C1 segment of cervical spinal cord (tissue), 14 donors: Measurements from ENCODE around the gene PAFAH1B2.
"Not testable (repeated sequence)": the region's sequence is repeated elsewhere in the genome, so short reads cannot be mapped to it uniquely, and the experiment has no call there.

Experiments
- DNase-seq, 14 donors: peaks; one replicate each; lab custom pipeline; 2025; lab: John Stamatoyannopoulos, UW

Gene PAFAH1B2

GRCh38 chr11:117127171-117127901, 16.8 kb upstream of the PAFAH1B2 start:
- DNase-seq: peak in 2 of 14 donors; percentile 12 to 16

DNA sequence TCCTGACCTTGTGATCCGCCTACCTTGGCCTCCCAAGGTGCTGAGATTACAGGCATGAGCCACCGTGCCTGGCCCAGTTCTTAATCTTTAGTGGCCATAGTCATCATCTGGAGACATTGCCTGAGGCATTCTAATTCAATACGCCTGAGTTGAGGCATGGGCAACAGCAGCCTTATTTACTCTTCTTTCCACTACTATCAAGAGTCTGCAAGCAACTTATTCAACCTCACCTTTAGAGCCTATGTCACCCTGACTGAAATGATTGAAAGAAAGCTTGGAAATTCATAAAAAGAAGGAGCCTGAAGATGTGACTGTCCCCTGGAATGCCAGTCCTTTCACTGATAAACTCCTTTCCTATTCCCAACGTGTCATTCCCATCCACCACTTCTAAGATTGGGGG, 15.8 kb upstream of the PAFAH1B2 start:
- no peak for DNase-seq

GRCh38 chr11:117130396-117130795, 13.7 kb upstream of the PAFAH1B2 start:
- not testable (repeated sequence) for DNase-seq

DNA sequence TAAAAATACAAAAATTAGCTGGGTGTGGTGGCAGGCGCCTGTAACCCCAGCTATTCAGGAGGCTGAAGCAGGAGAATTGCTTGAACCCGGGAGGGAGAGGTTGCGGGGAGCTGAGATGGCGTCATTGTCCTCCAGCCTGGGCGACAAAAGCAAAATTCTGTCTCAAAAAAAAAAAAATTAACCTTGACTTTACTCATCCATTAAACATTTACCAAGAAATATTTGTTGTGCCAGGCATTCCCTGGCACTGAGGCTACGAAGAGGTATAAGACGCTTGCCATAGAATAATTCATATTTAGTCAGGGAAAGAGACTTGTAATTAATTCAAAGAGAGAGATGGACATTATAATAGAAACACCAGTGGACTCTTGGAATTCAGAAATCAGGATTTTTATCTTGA, 13.2 kb upstream of the PAFAH1B2 start:
- DNase-seq: no peak

DNA sequence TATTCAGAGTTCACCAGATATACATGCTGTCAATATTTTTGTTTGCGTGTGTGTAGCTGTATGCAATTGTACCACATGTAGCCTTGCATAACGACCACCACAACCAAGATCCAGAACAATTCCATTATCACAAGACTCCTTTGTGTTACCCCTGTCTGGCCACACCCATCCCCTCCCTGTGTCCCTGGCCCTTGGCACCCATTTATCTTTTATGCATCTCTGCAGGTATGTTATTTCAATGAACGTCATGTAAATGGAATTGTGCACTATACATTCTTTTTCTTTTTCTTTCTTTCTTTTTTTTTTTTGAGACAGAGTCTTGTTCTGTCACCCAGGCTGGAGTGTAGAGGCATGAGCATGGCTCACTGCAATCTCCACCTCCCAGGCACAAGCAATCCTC, 9.7 kb upstream of the PAFAH1B2 start:
- no peak for DNase-seq

DNA sequence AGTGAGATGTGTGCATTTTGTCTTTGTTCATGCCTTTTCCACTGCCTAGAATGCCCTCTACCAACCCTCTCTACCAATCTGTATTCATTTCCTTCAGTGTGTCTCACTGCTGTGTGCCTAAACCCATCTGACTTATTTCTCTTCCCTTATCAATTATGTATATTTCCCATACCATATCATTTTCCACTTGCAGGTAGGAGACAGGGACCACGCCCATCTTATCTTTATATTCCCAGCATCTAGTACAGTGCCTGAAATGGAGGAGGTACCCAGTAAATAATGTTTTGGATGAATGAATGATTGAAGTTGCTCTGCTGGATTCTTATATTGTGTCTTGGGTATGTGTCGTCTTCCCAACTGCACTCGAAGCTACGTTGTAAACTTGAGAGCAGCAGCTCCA, 9.1 kb upstream of the PAFAH1B2 start:
- DNase-seq: not testable (repeated sequence)

DNA sequence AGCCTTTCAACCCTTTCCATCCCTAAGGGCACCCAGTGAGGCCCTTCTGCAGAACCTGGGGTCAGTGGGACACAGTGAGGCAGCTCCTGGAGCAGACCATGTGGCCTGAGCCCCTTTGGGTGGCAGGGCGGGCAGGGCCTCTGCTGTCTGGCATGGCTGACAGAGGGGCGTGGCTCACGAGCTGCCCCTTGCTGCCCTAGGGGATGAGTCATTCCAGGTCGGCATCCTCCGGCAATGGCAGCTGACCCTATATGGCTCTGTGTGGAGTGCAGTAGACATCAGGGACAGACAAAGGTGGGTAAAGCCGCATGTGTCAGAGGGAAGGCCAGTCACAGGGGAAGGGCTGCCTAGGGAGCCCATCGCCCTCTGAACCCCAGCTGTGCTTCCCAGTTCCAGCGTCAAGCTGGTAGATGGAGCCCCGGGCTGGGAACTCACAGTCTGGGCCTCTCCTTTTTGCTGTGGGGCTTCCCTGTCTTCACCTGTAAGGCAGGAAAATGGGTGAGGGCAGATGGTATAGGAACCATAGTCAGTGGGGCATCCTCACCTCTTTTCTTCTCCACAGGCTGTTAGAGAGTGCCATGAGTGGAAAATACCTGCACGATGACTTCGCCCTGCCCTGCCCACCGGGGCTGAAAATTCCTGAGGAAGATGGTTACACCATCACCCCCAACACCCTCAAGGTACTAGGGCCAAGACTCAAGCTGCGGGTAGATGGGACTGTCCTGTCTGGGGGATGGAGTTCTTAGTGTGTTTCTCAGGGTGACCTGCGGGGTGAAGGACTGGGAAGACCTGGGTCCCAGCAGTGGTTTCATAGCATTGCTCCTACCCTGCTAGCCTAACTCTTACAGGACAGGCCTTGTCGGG, 6.6 kb upstream of the PAFAH1B2 start:
- DNase-seq: not testable (repeated sequence)

GRCh38 chr11:117143390-117143789, 697 bp upstream of the PAFAH1B2 start:
- DNase-seq: peak in 2 of 14 donors; percentile 17 to 80

DNA sequence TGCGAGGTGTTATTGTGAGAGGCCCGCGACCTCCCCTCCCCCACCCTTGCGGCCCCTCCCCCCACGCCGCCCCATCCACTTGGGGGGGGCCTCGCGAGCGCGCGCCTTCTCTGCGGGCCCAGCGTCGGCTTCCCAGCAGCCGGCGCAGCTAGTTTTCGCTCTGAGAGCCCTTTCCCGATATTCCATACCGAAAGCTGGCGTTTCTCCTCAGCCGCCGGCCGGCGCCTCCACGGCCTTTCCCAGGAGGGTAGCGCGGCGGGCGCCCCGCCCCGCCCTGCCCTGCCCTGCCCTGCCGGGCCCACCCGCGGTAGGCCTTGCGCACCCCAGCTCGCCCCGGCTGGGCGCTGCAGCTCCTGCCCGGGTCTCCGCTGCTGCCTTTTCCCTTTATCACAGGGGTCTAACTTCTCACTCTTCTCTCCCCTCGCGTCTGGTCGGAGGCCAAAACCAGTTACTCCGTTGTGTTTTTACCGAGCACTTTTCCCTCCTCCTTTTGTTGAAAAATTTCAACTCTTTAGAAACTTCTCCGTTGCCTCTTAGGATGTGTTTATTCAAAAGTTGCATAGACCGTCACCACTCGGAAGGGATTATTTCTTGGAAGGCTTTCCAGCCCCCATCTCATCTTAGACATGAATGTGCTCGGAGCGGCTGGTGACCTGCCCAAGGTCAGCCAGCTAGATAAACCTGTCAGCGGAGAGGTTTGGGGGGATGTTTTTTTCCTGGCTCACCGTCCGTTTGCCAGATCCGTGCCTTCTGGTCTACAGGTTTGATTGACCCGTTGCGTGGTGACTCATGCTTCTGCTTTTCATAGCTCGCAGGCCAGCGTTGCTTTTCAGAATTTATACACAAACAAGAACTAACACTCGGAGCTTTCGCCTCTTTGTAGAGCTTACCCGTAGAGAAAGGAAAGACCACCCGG, 648 bp downstream of the PAFAH1B2 start:
- DNase-seq: peak in 10 of 14 donors; percentile 15 to 98 (median 36)

- no peak for DNase-seq
Measured at GRCh38 chr11:117145393-117145761, 1.3 kb downstream of the PAFAH1B2 start.

DNA sequence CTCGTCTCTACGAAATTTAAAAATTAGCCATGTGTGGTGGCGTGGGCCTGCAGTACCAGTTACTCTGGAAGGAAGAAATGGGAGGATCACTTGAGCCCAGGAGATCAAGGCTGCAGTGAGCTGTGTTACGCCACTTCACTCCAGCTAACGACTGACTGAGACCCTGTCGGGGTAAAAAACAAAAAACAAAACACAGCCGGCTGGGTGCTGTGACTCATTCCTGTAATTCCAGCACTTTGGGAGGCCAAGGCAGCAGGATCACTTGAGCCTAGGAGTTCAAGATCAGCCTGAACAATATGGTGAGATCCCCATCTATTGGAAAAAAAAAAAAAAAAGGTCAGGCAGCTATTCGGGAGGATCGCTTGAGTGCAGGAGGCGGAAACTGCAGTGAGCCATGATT, 2.4 kb downstream of the PAFAH1B2 start:
- no peak for DNase-seq

- DNase-seq: no peak
Measured at GRCh38 chr11:117152066-117152465, 8.0 kb downstream of the PAFAH1B2 start.

DNA sequence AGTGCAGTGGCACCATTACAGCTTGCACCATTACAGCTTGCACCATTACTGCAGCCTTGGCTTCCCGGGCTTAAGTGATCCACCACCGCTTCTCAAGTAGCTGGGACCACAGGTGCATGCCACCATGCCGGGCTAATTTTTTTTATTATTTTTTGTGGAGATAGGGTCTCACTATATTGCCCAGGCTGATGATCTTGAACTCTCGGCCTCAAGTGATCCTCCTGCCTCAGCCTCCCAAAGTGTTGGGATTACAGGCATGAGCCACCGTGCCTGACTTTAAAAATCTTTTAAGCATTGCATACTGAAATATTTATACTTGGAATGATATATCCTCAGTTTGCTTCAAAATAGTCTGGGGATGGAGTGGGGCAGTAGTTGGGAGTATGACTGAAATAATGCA, 10.4 kb downstream of the PAFAH1B2 start:
- DNase-seq: no peak

DNA sequence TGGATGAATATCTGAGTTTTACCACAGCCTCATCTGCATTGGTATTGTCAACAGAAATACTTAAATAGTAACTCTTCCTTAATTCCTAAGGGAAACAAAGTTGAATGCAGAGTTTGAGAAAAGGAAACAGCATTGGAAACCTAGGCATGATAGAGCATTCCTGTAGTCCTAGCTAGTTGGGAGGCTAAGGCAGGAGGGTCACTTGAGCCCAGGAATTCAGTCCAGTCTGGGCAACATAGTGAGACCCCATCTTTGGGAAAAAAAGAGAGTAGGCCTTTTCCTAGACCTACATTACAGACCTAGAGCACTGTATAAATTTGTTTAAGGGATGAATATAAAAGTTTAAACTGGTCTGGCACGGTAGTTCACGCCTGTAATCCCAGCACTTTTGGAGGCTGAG, 13.4 kb downstream of the PAFAH1B2 start:
- no peak for DNase-seq

GRCh38 chr11:117159892-117160291, 15.8 kb downstream of the PAFAH1B2 start:
- DNase-seq: no peak

DNA sequence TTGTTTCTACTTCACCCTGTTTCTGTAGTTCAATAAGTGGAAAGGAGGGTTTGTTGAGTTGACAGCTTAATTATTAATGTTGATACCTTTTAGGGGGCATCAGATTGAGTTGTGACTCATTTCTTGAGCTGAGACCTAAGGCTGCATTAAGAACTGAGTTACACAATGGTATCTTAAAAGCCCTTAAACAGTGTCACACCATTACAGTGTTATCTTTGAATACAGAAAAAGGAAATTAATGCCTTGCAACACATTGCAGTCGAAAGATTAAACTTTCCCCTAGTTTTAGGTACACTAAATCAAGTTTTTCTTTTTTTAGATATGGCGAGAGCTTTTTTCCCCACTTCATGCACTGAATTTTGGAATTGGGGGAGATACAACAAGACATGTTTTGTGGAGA, 16.7 kb downstream of the PAFAH1B2 start:
- no peak for DNase-seq

- no peak for DNase-seq
Measured at GRCh38 chr11:117166491-117166890, 22.4 kb downstream of the PAFAH1B2 start.

GRCh38 chr11:117169736-117170135, 25.6 kb downstream of the PAFAH1B2 start:
- no peak for DNase-seq

- peak in 1 of 14 donors; percentile 8 for DNase-seq
Measured at GRCh38 chr11:117170210-117170609, 26.1 kb downstream of the PAFAH1B2 start.

GRCh38 chr11:117171007-117171403, 26.9 kb downstream of the PAFAH1B2 start:
- no peak for DNase-seq

GRCh38 chr11:117171404-117172061, 27.4 kb downstream of the PAFAH1B2 start:
- DNase-seq: no peak
